HepG2 (cell line): ENCODE results near the gene ANTXR1. TPM values are rescaled to one million over a fixed set of nuclear protein-coding genes. Genes with fewer than 3 reads are reported as not detected.

Experiments used
- CREB1 ChIP-seq, 2 experiments: fragments of 450-650 bp in 1 of 2; IDR thresholded peaks; 2 replicates each; pipeline ENCODE4 v1.6.1; 2016 to 2017; ENCODE audit warnings: control low read depth in 1 of 2, mild to moderate bottlenecking in 1 of 2, missing compliant biosample characterization in 1 of 2, missing genetic modification characterization in 1 of 2
- CSRNP1 ChIP-seq: sonication (generic); formaldehyde crosslinking; IDR thresholded peaks from 2 replicates; pipeline ENCODE4 v1.8.1; 2023; ENCODE audit warnings: mild to moderate bottlenecking, missing genetic modification reagents
- FOXJ3 ChIP-seq: sonication (generic); formaldehyde crosslinking; IDR thresholded peaks from 2 replicates; pipeline ENCODE4 v1.4.0; 2020; ENCODE audit warnings: missing genetic modification reagents, mild to moderate bottlenecking, borderline replicate concordance
- GABPB1 ChIP-seq: IDR thresholded peaks from 2 replicates; pipeline ENCODE4 v1.6.1; 2016; ENCODE audit warnings: mild to moderate bottlenecking, missing genetic modification reagents, moderate library complexity, missing compliant biosample characterization
- GATAD2A ChIP-seq: IDR thresholded peaks from 2 replicates; pipeline ENCODE4 v1.6.1; 2016
- GZF1 ChIP-seq: sonication (generic); formaldehyde crosslinking; IDR thresholded peaks from 2 replicates; pipeline ENCODE4 v1.5.1; 2020; ENCODE audit warnings: mild to moderate bottlenecking, missing genetic modification reagents
- KLF16 ChIP-seq, 2 experiments: sonication (generic) in 1 of 2; formaldehyde crosslinking in 1 of 2; IDR thresholded peaks; 2 replicates each; pipeline versions ENCODE4 v1.6.1 to v1.8.0; 2016 to 2023; ENCODE audit warnings: missing genetic modification reagents in 2 of 2, missing compliant biosample characterization in 1 of 2
- LBX2 ChIP-seq: sonication (generic); formaldehyde crosslinking; IDR thresholded peaks from 2 replicates; pipeline ENCODE4 v1.5.0; 2020; ENCODE audit warnings: missing genetic modification reagents, mild to moderate bottlenecking, borderline replicate concordance
- NR3C1 ChIP-seq: sonication (generic); formaldehyde crosslinking; IDR thresholded peaks from 2 replicates; pipeline ENCODE4 v1.4.0; 2020; ENCODE audit warnings: missing genetic modification reagents
- PAXIP1 ChIP-seq: sonication (generic); formaldehyde crosslinking; conservative IDR thresholded peaks from 2 replicates; pipeline ENCODE4 v1.4.0; 2020; ENCODE audit warnings: mild to moderate bottlenecking, missing genetic modification reagents, moderate library complexity
- POGZ ChIP-seq: sonication (generic); formaldehyde crosslinking; IDR thresholded peaks from 2 replicates; pipeline ENCODE4 v1.4.0; 2020; ENCODE audit warnings: mild to moderate bottlenecking, missing genetic modification reagents
- PREB ChIP-seq: sonication (generic); formaldehyde crosslinking; IDR thresholded peaks from 2 replicates; pipeline ENCODE4 v1.4.0; 2020; ENCODE audit warnings: missing genetic modification reagents
- TAF15 ChIP-seq: fragments of 200-400 bp; formaldehyde crosslinking; IDR thresholded peaks from one replicate; pipeline ENCODE4 v1.6.1; 2018; ENCODE audit warnings: mild to moderate bottlenecking, low read depth, low read length; ENCODE audit not compliant: poor library complexity, severe bottlenecking
- ZFX ChIP-seq: sonication (generic); formaldehyde crosslinking; IDR thresholded peaks from 2 replicates; pipeline ENCODE4 v1.4.0; 2020; ENCODE audit warnings: mild to moderate bottlenecking, low read depth, missing genetic modification reagents, moderate library complexity
- ZNF205 ChIP-seq: IDR thresholded peaks from 2 replicates; pipeline ENCODE4 v1.6.1; 2018; ENCODE audit warnings: missing biosample characterization, missing genetic modification reagents
- ZNF292 ChIP-seq: sonication (generic); formaldehyde crosslinking; IDR thresholded peaks from 2 replicates; pipeline ENCODE4 v1.8.1; 2022; ENCODE audit warnings: mild to moderate bottlenecking, low read depth, missing genetic modification reagents, borderline replicate concordance
- ZNF574 ChIP-seq: sonication (generic); formaldehyde crosslinking; IDR thresholded peaks from 2 replicates; pipeline ENCODE4 v1.4.0; 2020; ENCODE audit warnings: missing genetic modification reagents
- ZNF614 ChIP-seq: IDR thresholded peaks from 2 replicates; pipeline ENCODE4 v1.6.1; 2018; ENCODE audit warnings: missing biosample characterization, missing genetic modification reagents, inconsistent platforms, borderline replicate concordance
- ZNF768 ChIP-seq: sonication (generic); formaldehyde crosslinking; IDR thresholded peaks from 2 replicates; pipeline ENCODE4 v1.4.0; 2020; ENCODE audit warnings: missing genetic modification reagents
- polyA plus RNA-seq, 8 experiments: library from polyadenylated mRNA; depleted of rRNA in 3 of 8; stranded (reverse) in 7 of 8; unstranded in 1 of 8; fragments of >200 nt; fragmentation: Illumina TruSeq in 4 of 8; extraction: Trizol in 4 of 8; gene quantifications; 2 replicates each; pipeline versions ENCODE4 v1.2.1 to v1.2.3, GENCODE V29; 2011 to 2016; ENCODE audit warnings: low read depth in 4 of 8, missing spikeins in 1 of 8, mixed read lengths in 1 of 8; ENCODE audit not compliant: insufficient read depth in 1 of 8
- total RNA-seq, 5 experiments: library from RNA; depleted of rRNA; stranded (reverse); fragments of >200 nt; fragmentation: Illumina TruSeq; extraction: Trizol; gene quantifications; 2 replicates each; pipeline ENCODE4 v1.2.3, GENCODE V29; 2016; ENCODE audit warnings: low read depth in 1 of 5

ANTXR1 gene
- total and polyA plus RNA-seq, 2 of the 13 experiments (the other 11 are each of a cell fraction or from before 2014, with no cell fraction given), result 4.5 to 12.7 TPM

- 0 out of 2 replicates have a peak, but pooled peaks have one; percentile 19 for TF ChIP-seq PAXIP1 (CRISPR knock-in tag)
- TF ChIP-seq ZNF292 (CRISPR knock-in tag), result no peak
- no peak for TF ChIP-seq TAF15
- no peak for TF ChIP-seq ZFX (CRISPR knock-in tag)
- TF ChIP-seq CREB1 (IDR thresholded peaks at IDR 0.05), result no peak
- TF ChIP-seq CREB1 (CRISPR knock-in tag; IDR thresholded peaks at IDR 0.05), result no peak
- TF ChIP-seq ZNF205 (CRISPR knock-in tag), result no peak
- no peak for TF ChIP-seq GABPB1 (CRISPR knock-in tag)
- no peak for TF ChIP-seq CSRNP1 (CRISPR knock-in tag)
- peak; percentile 65; the same call in 1 of the 2 replicates for TF ChIP-seq GATAD2A (CRISPR knock-in tag)
- TF ChIP-seq NR3C1 (CRISPR knock-in tag), result no peak
- no peak for TF ChIP-seq GZF1 (CRISPR knock-in tag)
- no peak for TF ChIP-seq PREB (CRISPR knock-in tag)
- TF ChIP-seq ZNF614, result no peak
- peak in 1 of 2 experiments; percentile 58; a peak in 1 of 4 replicates for TF ChIP-seq KLF16 (CRISPR knock-in tag; IDR thresholded peaks at IDR 0.05)
- peak; percentile 34; the same call in 1 of the 2 replicates for TF ChIP-seq POGZ (CRISPR knock-in tag)
- TF ChIP-seq ZNF768 (CRISPR knock-in tag), result no peak
- TF ChIP-seq ZNF574 (CRISPR knock-in tag), result no peak
- no peak for TF ChIP-seq LBX2
- peak; percentile 74; the same call in 1 of the 2 replicates for TF ChIP-seq FOXJ3
These were observed 183.5 kb downstream of the ANTXR1 start (continued) for GRCh38 chr2:69196327-69197117.
